ENCODE results near the gene AMOT. TPM values are rescaled to one million over a fixed set of nuclear protein-coding genes. Genes with fewer than 3 reads are reported as not detected.

The AMOT gene
- total RNA-seq, 1 experiment from 2014 or later = 4.0 TPM

DNA sequence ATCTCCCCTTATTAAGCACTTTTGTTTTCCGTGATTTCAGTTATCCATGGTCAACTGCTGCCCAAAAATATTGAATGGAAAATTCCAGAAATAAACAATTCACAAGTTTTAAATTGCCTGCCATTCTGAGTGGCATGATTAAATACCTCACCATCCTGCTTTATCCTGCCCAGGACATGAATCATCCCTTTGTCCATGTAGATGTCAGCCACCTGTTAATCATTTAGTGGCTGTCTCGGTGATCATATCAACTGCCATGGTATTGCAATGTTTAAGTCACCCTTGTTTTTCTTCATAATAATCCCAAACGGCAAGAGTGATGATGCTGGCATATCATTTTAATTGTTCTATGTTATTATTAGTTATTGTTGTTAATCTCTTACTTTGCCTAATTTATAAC is 81.1 kb downstream of the AMOT start:
- POLR2A ChIA-PET = no interaction called here
- Histone ChIP-seq H3K27ac (ENCODE audit: low read length) (no peak overlapping the region), H3K27me3 (ENCODE audit: control insufficient read depth, insufficient read depth, low read length) (no peaks in the 10 kb centered on the region; the same call in 1 of the 2 replicates), H3K4me3 (ENCODE audit: low read depth in 2 of 2, low read length in 2 of 2) (no peak overlapping the region), H3K36me3 (ENCODE audit: control insufficient read depth, insufficient read depth, low read length) (no peaks in the 10 kb centered on the region), H3K9me3 (ENCODE audit: control insufficient read depth, insufficient read depth, low read depth, low read length) (no peaks in the 10 kb centered on the region), H3K4me1 (ENCODE audit: control insufficient read depth, insufficient read depth, low read length) (no peaks in the 10 kb centered on the region)
- no TSS peak for BruUV-seq (replicated peaks)
- in situ Hi-C loops (cut with HindIII; ENCODE audit: low pct_unique_long_range_greater_than_20kb, low sequenced_read_pairs) (no loop called here), intact Hi-C loops (cut with micrococcal nuclease; ENCODE audit: unreplicated experiment) (no loop called here)
- TF ChIP-seq POLR2AphosphoS5 (IDR thresholded peaks at IDR 0.05; ENCODE audit: low read depth, low read length) = no peak
- TF ChIP-seq, protein P1, sequence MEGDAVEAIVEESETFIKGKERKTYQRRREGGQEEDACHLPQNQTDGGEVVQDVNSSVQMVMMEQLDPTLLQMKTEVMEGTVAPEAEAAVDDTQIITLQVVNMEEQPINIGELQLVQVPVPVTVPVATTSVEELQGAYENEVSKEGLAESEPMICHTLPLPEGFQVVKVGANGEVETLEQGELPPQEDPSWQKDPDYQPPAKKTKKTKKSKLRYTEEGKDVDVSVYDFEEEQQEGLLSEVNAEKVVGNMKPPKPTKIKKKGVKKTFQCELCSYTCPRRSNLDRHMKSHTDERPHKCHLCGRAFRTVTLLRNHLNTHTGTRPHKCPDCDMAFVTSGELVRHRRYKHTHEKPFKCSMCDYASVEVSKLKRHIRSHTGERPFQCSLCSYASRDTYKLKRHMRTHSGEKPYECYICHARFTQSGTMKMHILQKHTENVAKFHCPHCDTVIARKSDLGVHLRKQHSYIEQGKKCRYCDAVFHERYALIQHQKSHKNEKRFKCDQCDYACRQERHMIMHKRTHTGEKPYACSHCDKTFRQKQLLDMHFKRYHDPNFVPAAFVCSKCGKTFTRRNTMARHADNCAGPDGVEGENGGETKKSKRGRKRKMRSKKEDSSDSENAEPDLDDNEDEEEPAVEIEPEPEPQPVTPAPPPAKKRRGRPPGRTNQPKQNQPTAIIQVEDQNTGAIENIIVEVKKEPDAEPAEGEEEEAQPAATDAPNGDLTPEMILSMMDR (IDR thresholded peaks at IDR 0.05) = no peak
- TF ChIP-seq TCF7L2 (IDR thresholded peaks at IDR 0.05; ENCODE audit: low read depth, low read length) = no peak
- no peak for DNase-seq (ENCODE audit: low read depth, low spot score)
- ATAC-seq = no peak
- CTCF ChIA-PET = no interaction called here

DNA sequence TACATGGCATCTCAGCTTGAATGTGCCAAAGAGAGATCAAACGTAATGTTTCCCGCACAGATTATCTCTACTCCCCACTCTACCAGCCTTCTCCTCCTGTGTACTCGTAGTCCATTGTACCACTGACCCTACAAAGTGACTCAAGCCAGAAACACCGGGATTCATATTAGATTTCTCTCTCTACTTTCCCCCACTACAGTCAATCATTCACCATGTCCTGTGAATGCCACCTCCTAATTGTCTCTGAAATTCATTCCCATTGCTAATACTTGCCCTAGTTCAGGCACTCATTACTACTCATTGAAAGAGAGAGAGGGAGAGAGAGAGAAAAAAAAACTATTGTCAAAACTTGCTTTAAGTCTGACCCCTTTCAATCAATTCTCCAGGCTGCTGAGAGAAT is 82.7 kb downstream of the AMOT start:
- no TSS peak for BruUV-seq (replicated peaks)
- TF ChIP-seq, protein P1 (IDR thresholded peaks at IDR 0.05) = no peak
- TF ChIP-seq TCF7L2 (IDR thresholded peaks at IDR 0.05; ENCODE audit: low read depth, low read length) (no peak), SIN3A (IDR thresholded peaks at IDR 0.05; ENCODE audit: borderline replicate concordance, insufficient read depth, low read depth, low read length) (no peak), POLR2AphosphoS5 (IDR thresholded peaks at IDR 0.05; ENCODE audit: low read depth, low read length) (no peak)
- TF ChIP-seq, protein P2, sequence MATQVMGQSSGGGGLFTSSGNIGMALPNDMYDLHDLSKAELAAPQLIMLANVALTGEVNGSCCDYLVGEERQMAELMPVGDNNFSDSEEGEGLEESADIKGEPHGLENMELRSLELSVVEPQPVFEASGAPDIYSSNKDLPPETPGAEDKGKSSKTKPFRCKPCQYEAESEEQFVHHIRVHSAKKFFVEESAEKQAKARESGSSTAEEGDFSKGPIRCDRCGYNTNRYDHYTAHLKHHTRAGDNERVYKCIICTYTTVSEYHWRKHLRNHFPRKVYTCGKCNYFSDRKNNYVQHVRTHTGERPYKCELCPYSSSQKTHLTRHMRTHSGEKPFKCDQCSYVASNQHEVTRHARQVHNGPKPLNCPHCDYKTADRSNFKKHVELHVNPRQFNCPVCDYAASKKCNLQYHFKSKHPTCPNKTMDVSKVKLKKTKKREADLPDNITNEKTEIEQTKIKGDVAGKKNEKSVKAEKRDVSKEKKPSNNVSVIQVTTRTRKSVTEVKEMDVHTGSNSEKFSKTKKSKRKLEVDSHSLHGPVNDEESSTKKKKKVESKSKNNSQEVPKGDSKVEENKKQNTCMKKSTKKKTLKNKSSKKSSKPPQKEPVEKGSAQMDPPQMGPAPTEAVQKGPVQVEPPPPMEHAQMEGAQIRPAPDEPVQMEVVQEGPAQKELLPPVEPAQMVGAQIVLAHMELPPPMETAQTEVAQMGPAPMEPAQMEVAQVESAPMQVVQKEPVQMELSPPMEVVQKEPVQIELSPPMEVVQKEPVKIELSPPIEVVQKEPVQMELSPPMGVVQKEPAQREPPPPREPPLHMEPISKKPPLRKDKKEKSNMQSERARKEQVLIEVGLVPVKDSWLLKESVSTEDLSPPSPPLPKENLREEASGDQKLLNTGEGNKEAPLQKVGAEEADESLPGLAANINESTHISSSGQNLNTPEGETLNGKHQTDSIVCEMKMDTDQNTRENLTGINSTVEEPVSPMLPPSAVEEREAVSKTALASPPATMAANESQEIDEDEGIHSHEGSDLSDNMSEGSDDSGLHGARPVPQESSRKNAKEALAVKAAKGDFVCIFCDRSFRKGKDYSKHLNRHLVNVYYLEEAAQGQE (IDR thresholded peaks at IDR 0.05; ENCODE audit: insufficient read depth in 1 of 2, low read depth in 2 of 2, low read length in 1 of 2) = no peak

More for the DNA sequence above, 82.7 kb downstream of the AMOT start:
- Histone ChIP-seq H3K27ac (ENCODE audit: low read length) (no peak overlapping the region), H3K4me1 (ENCODE audit: control insufficient read depth, insufficient read depth, low read length) (no peaks in the 10 kb centered on the region), H3K9me3 (ENCODE audit: control insufficient read depth, insufficient read depth, low read depth, low read length) (no peaks in the 10 kb centered on the region), H3K36me3 (ENCODE audit: control insufficient read depth, insufficient read depth, low read length) (no peaks in the 10 kb centered on the region), H3K4me3 (ENCODE audit: low read depth in 2 of 2, low read length in 2 of 2) (no peak overlapping the region), H3K27me3 (ENCODE audit: control insufficient read depth, insufficient read depth, low read length) (no peaks in the 10 kb centered on the region; the same call in 1 of the 2 replicates)
- intact Hi-C loops (cut with micrococcal nuclease; ENCODE audit: unreplicated experiment) (no loop called here), in situ Hi-C loops (cut with HindIII; ENCODE audit: low pct_unique_long_range_greater_than_20kb, low sequenced_read_pairs) (no loop called here)
- ATAC-seq (no peak), DNase-seq (ENCODE audit: low read depth, low spot score) (no peak)
- ChIA-PET POLR2A (no interaction called here), CTCF (no interaction called here)

Data from Panc1 (cell line).